SU-DHL-6 (cell line): ENCODE measurements around the gene IMPDH2.

Experiments
- H2AFZ ChIP-seq: fragments of 200-600 bp; sonication (generic); 2 replicates; pipeline ENCODE4 v1.6.1; 2014; ENCODE audit warnings: low read depth, mild to moderate bottlenecking, moderate library complexity, mixed read lengths, antibody characterized with exemption, low read length; ENCODE audit not compliant: severe bottlenecking
- H3F3A ChIP-seq: fragments of 200-600 bp; shearing (Covaris generic); 2 replicates; pipeline ENCODE4 v1.6.0; 2016; ENCODE audit warnings: antibody characterized with exemption, mild to moderate bottlenecking; ENCODE audit not compliant: insufficient read depth
- H3K27ac ChIP-seq: fragments of 200-600 bp; sonication (generic); 2 replicates; pipeline ENCODE4 v1.5.1; 2016; ENCODE audit warnings: low read depth, mild to moderate bottlenecking, low read length, moderate library complexity, mixed read lengths
- H3K27me3 ChIP-seq: fragments of 200-600 bp; sonication (generic), shearing (Covaris generic); 2 replicates; pipeline ENCODE4 v1.6.0; 2014; ENCODE audit warnings: mild to moderate bottlenecking, low read length
- H3K36me3 ChIP-seq: fragments of 200-600 bp; sonication (generic); 2 replicates; pipeline ENCODE4 v1.6.1; 2014; ENCODE audit warnings: mild to moderate bottlenecking, low read length, mixed read lengths
- H3K4me2 ChIP-seq: fragments of 300-600, 200-600 bp; shearing (Covaris generic), sonication (generic); 2 replicates; pipeline ENCODE4 v1.6.0; 2014; ENCODE audit warnings: low read length, low read depth, mild to moderate bottlenecking; ENCODE audit not compliant: poor library complexity, severe bottlenecking
- H3K4me3 ChIP-seq: fragments of 200-600 bp; sonication (generic); 2 replicates; pipeline ENCODE4 v1.5.1; 2014; ENCODE audit warnings: antibody characterized with exemption, low read length, mild to moderate bottlenecking, mixed read lengths; ENCODE audit not compliant: insufficient read depth, poor library complexity, severe bottlenecking
- H3K79me2 ChIP-seq: fragments of 200-600 bp; sonication (generic); 2 replicates; pipeline ENCODE4 v1.6.1; 2014; ENCODE audit warnings: mild to moderate bottlenecking, low read length, moderate library complexity; ENCODE audit not compliant: insufficient read depth
- H3K9ac ChIP-seq: fragments of 200-600 bp; sonication (generic); 2 replicates; pipeline ENCODE4 v1.7.0; 2014; ENCODE audit warnings: mild to moderate bottlenecking, low read length
- H3K9me2 ChIP-seq: fragments of 200-600 bp; sonication (generic); replicated peaks from 2 replicates; pipeline ENCODE4 v1.6.1; 2014; ENCODE audit warnings: low read length; ENCODE audit not compliant: insufficient read depth
- H3K9me3 ChIP-seq: fragments of 200-600 bp; sonication (generic); 2 replicates; pipeline ENCODE4 v1.6.1; 2014; ENCODE audit warnings: low read length, mixed read lengths; ENCODE audit not compliant: insufficient read depth
- H4K20me1 ChIP-seq: fragments of 200-600 bp; sonication (generic); 2 replicates; pipeline ENCODE4 v1.6.1; 2014; ENCODE audit warnings: low read depth, mild to moderate bottlenecking, antibody characterized with exemption, low read length, moderate library complexity, mixed read lengths
- CTCF ChIP-seq: fragments of 200-600 bp; sonication (generic); IDR thresholded peaks from one replicate; pipeline ENCODE4 v1.5.1; 2017; ENCODE audit warnings: antibody characterized with exemption, mild to moderate bottlenecking, low read length, moderate library complexity; ENCODE audit not compliant: insufficient read depth, poor library complexity, severe bottlenecking
- EZH2phosphoT487 ChIP-seq: fragments of 200-600 bp; sonication (generic), shearing (Covaris generic); conservative IDR thresholded peaks from 2 replicates; pipeline ENCODE4 v1.6.1; 2018; ENCODE audit warnings: mild to moderate bottlenecking, antibody characterized with exemption, low read length, moderate library complexity, mixed read lengths

The IMPDH2 gene

GRCh38 chr3:49032646-49033304 is 3.6 kb upstream of the IMPDH2 start:
- Histone ChIP-seq H3K27me3 (no peaks in the 10 kb centered on the region), H3F3A (peaks cover 19% of the 10 kb centered on the region), H2AFZ (no peak overlapping the region), H3K9me2 (no peaks in the 10 kb centered on the region), H3K27ac (no peak overlapping the region), H3K4me3 (no peak overlapping the region), H3K4me2 (no peak overlapping the region), H3K36me3 (peaks cover 12% of the 10 kb centered on the region), H3K9me3 (no peaks in the 10 kb centered on the region), H3K79me2 (peaks cover 17% of the 10 kb centered on the region), H3K9ac (no peak overlapping the region), H4K20me1 (no peaks in the 10 kb centered on the region)
- TF ChIP-seq CTCF (no peak), EZH2phosphoT487 (no peak)

- no peaks in the 10 kb centered on the region for H3K9me2 ChIP-seq
- H4K20me1 ChIP-seq: no peaks in the 10 kb centered on the region
- no peak overlapping the region for H3K27ac ChIP-seq
- no peak overlapping the region for H3K4me2 ChIP-seq
- H2AFZ ChIP-seq: no peak overlapping the region
- H3K4me3 ChIP-seq: no peak overlapping the region
- no peak for TF ChIP-seq CTCF
- no peak for TF ChIP-seq EZH2phosphoT487
- no peak overlapping the region for H3K9ac ChIP-seq
- H3K9me3 ChIP-seq: no peaks in the 10 kb centered on the region
- H3F3A ChIP-seq: peaks cover 18% of the 10 kb centered on the region
- H3K79me2 ChIP-seq: peaks cover 19% of the 10 kb centered on the region
- peaks cover 23% of the 10 kb centered on the region for H3K36me3 ChIP-seq
- H3K27me3 ChIP-seq: no peaks in the 10 kb centered on the region
Observed at GRCh38 chr3:49030321-49030720, 1.1 kb upstream of the IMPDH2 start.

GRCh38 chr3:49029563-49029884 is 326 bp upstream of the IMPDH2 start:
- H3K4me3 ChIP-seq: no peak overlapping the region

More at GRCh38 chr3:49029563-49029884, 326 bp upstream of the IMPDH2 start:
- H2AFZ ChIP-seq: no peak overlapping the region
- H3K9ac ChIP-seq: peak overlapping the region; percentile 83
- no peaks in the 10 kb centered on the region for H3K27me3 ChIP-seq
- H4K20me1 ChIP-seq: no peaks in the 10 kb centered on the region
- H3K9me3 ChIP-seq: no peaks in the 10 kb centered on the region
- H3K27ac ChIP-seq: peak overlapping the region; percentile 49
- H3K9me2 ChIP-seq: no peaks in the 10 kb centered on the region
- peaks cover 18% of the 10 kb centered on the region for H3F3A ChIP-seq
- H3K4me2 ChIP-seq: peak overlapping the region; percentile 54
- TF ChIP-seq EZH2phosphoT487 (no peak), CTCF (no peak)
- peaks cover 16% of the 10 kb centered on the region for H3K36me3 ChIP-seq
- H3K79me2 ChIP-seq: peaks cover 19% of the 10 kb centered on the region
